Fibroblast of the aortic adventitia (primary cell): ENCODE data around the gene ABT1. TPM values are rescaled to one million over a fixed set of nuclear protein-coding genes. Genes with fewer than 3 reads are reported as not detected.

ENCODE experiments used
- DNase-seq: peaks from one replicate; pipeline ENCODE4 v3.0.0-alpha.2; 2010; ENCODE audit warnings: low read depth
- H3K4me3 ChIP-seq: 2 replicates; pipeline ENCODE4 v1.5.1; 2011; ENCODE audit warnings: low read depth, mild to moderate bottlenecking, control low read depth, low read length, moderate library complexity
- total RNA-seq: library from RNA; depleted of rRNA; stranded (reverse); fragments of >200 nt; gene quantifications from 2 replicates; pipeline ENCODE4 v1.2.3, GENCODE V29; 2012; ENCODE audit warnings: low replicate concordance
- TF ChIP-seq, protein P1 (sequence below): IDR thresholded peaks from 2 replicates; pipeline ENCODE4 v1.5.1; 2011; ENCODE audit warnings: mild to moderate bottlenecking, low read length, control low read depth, inconsistent platforms; ENCODE audit not compliant: insufficient read depth

The ABT1 gene
- total RNA-seq, 1 donor: 10.0 TPM

- no peak overlapping the region for H3K4me3 ChIP-seq
- TF ChIP-seq, protein P1, sequence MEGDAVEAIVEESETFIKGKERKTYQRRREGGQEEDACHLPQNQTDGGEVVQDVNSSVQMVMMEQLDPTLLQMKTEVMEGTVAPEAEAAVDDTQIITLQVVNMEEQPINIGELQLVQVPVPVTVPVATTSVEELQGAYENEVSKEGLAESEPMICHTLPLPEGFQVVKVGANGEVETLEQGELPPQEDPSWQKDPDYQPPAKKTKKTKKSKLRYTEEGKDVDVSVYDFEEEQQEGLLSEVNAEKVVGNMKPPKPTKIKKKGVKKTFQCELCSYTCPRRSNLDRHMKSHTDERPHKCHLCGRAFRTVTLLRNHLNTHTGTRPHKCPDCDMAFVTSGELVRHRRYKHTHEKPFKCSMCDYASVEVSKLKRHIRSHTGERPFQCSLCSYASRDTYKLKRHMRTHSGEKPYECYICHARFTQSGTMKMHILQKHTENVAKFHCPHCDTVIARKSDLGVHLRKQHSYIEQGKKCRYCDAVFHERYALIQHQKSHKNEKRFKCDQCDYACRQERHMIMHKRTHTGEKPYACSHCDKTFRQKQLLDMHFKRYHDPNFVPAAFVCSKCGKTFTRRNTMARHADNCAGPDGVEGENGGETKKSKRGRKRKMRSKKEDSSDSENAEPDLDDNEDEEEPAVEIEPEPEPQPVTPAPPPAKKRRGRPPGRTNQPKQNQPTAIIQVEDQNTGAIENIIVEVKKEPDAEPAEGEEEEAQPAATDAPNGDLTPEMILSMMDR: no peak
- no peak for DNase-seq
Observed at GRCh38 chr6:26561533-26562466, 35.0 kb upstream of the ABT1 start.

DNA sequence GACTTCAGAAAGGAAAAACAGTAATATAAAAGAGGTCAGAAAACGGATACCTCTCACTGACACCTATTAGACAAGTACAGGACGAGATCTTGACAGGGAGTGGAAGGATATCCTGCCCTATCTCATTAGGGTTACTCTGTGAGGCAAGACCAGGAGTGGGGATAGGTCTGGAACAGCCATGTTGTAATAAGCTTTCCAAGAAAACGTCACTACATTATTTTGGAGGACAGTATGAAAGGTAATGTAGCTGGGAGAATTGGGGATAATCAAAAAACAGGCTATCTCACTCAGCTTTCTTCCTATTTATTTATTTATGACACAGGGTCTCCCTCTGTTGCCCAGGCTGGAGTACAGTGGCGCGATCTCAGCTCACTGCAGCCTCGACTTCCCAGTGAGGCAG is 33.3 kb upstream of the ABT1 start:
- TF ChIP-seq, protein P1: no peak
- DNase-seq: no peak
- no peak overlapping the region for H3K4me3 ChIP-seq

GRCh38 chr6:26568601-26569432 is 27.9 kb upstream of the ABT1 start:
- DNase-seq: peak; percentile 95
- TF ChIP-seq, protein P1: peak; percentile 38
- peak overlapping the region; percentile 61 for H3K4me3 ChIP-seq

DNA sequence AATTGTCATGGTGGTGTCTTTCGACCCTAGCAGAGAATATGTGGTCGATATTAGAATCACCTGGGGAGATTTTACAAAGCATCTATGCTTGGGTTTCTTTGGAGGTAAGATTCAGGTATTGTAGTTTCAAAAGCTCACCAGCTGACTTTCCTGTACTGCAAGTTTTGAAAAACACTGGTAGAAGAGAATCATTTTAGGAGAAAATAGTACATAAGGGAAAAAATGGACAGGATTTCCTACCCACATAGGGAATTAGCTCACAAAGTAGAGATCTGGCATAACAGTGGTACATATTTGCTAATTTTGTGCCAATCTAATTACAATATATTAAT is 27.4 kb upstream of the ABT1 start:
- no peak for DNase-seq
- TF ChIP-seq, protein P1: no peak
- peak overlapping the region; percentile 61 for H3K4me3 ChIP-seq

DNA sequence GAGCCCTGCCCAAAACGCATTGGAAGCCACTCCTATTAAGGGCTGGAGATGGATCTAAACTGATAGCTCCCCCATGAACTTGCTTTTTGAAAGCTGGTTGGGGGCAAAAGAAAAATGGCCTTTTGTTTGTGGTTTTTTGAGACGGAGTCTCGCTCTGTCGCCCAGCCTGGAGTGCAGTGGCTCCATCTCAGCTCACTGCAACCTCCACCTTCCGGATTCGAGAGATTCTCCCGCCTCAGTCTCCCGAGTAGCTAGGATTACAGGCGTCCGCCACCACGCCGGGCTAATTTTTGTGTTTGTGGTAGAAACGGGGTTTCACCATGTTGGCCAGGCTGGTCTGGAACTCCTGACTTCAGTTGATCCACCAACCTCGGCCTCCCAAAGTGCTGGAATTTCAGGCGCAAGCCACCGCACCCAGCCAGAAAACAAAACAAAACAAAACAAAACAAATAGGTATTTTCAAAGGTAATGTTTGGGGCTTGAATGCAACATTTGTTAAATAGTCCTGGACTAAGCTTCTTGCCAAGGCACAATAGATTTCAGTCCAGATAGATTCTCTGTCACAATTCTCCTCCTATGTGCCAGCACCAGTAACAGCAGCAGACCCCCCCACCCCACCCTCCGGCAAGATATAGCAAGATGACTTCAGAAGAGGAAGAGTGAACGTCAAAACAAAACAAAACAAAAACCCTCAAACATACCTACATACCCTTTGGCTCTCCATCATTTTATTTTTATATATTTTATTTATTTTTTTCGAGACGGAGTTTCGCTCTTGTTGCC is 26.5 kb upstream of the ABT1 start:
- no peak overlapping the region for H3K4me3 ChIP-seq
- TF ChIP-seq, protein P1: no peak
- DNase-seq: no peak

DNA sequence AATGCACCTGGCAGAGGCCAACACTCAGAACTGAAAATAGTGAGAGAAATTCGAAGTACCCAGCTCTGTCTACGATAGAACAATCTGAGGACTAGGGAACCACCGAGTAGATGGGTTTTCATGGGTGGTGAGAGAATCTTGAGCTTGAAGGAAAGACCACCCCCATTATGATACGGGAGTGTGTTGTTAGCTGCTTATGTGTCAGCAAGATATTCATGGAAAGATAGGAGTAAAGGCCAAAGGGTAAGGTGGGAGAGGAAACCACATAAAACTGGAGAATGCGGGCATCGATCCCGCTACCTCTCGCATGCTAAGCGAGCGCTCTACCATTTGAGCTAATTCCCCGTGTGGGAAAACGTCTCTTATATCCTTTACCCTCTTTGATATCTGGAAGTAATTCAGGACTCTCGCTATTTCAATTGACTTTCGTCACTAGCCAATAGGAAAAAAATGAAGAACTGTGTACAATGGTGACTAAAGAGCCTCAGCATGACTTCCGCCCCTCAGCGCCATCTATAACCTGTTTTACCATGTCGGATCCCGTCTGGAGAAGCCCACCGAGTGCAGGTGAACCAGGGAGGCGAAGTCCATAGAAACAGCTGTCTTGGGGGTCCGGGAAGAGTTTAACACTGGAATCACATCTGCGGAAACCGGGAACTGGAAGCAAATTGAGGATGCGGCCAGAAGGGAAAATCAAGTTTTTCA is 25.0 kb upstream of the ABT1 start:
- H3K4me3 ChIP-seq: peak overlapping the region; percentile 66
- TF ChIP-seq, protein P1: no peak
- DNase-seq: peak; percentile 94
